Tibial nerve (tissue), 4 donors: ENCODE measurements around the gene STRA8. TPM values are rescaled to one million over a fixed set of nuclear protein-coding genes. Genes with fewer than 3 reads are reported as not detected.

Experiments
- DNase-seq, 2 donors: peaks; one replicate each; pipeline ENCODE4 v3.0.0-alpha.2; 2019; ENCODE audit warnings: low spot score in 2 of 2
- H3K27ac ChIP-seq, 4 donors: fragments of 200-600 bp; sonication (generic) in 3 of 4; one replicate each; pipeline ENCODE4 v1.5.1; 2017 to 2019; ENCODE audit warnings: mild to moderate bottlenecking in 1 of 4
- H3K27me3 ChIP-seq, 2 donors: fragments of 200-600 bp; sonication (generic) in 1 of 2; one replicate each; pipeline versions ENCODE4 v1.5.1 to v1.6.0; 2017 to 2019
- H3K36me3 ChIP-seq, 3 donors: fragments of 200-600 bp; sonication (generic); one replicate each; pipeline ENCODE4 v1.5.1; 2018 to 2019
- H3K4me1 ChIP-seq, 4 donors: fragments of 200-600 bp; sonication (generic) in 3 of 4; one replicate each; pipeline ENCODE4 v1.5.1; 2017 to 2019
- H3K4me3 ChIP-seq, 4 donors: fragments of 200-600 bp; sonication (generic) in 3 of 4; one replicate each; pipeline ENCODE4 v1.5.1; 2017 to 2019; ENCODE audit warnings: mild to moderate bottlenecking in 1 of 4, moderate library complexity in 1 of 4
- H3K9me3 ChIP-seq, 4 donors: fragments of 200-600 bp; sonication (generic) in 3 of 4; one replicate each; pipeline ENCODE4 v1.5.1; 2017 to 2019
- CTCF ChIP-seq, 5 experiments: fragments of 200-600 bp in 3 of 5; fragments of 450-650 bp in 2 of 5; sonication (generic) in 3 of 5; IDR thresholded peaks; one replicate each; pipeline ENCODE4 v1.5.1; 2016 to 2019; ENCODE audit warnings: antibody characterized with exemption in 5 of 5, mild to moderate bottlenecking in 3 of 5, moderate library complexity in 2 of 5
- EP300 ChIP-seq, 2 donors: sonication (generic); formaldehyde crosslinking; IDR thresholded peaks; one replicate each; pipeline ENCODE4 v1.6.1; 2017; ENCODE audit warnings: antibody characterized with exemption in 2 of 2, mild to moderate bottlenecking in 1 of 2
- POLR2A ChIP-seq, 2 donors: fragments of 450-650 bp; IDR thresholded peaks; one replicate each; pipeline ENCODE4 v1.6.1; 2017; ENCODE audit warnings: antibody characterized with exemption in 2 of 2, mild to moderate bottlenecking in 2 of 2, moderate library complexity in 2 of 2
- WGBS, 2 donors: methylation state at CpG; one replicate each; pipeline ENCODE4 v1.1.5; 2018; 5-methylcytosine and 5-hydroxymethylcytosine counted together
- total RNA-seq, 4 donors: library from RNA; depleted of rRNA; stranded (reverse); fragments of >200 nt; gene quantifications; one replicate each; pipeline ENCODE4 v1.1.0, GENCODE V29; 2016

The STRA8 gene
- total RNA-seq, 4 donors from 2014 or later: not detected

DNA sequence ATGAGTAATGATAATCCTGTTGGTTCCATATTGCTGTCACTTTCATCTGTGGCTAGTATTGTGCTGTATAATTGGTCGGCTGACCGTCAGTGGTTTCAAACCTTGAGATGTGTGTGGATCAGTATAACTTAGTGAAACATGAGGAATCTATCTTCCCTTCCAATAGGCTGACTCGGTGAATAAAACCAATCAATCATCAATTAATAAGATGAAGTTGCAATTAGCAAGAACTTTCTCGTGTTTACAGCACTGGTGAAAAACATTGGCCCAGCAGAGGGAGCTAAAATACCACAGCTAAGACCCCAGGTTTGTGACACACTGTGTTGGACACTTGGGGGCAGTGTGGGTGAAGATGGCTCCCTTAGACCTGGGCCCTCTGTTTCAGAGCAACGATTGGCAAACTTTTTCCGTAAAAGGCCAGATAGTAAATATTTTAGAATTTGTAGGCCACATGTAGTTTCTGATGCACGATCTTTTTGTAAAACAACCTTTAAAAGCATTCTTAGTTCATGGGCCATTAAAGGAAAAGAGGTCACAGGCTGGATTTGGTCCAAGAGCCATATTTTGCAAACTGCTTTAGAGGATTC is 47.8 kb downstream of the STRA8 start:
- H3K27me3 ChIP-seq: no peaks in the 10 kb centered on the region
- DNase-seq: peak; percentile 75 to 98
- no peak overlapping the region for H3K4me3 ChIP-seq
- TF ChIP-seq POLR2A (IDR thresholded peaks at IDR 0.05): no peak
- peak in 1 of 2 donors; percentile 37 for TF ChIP-seq EP300 (IDR thresholded peaks at IDR 0.05)
- peak; percentile 77 to 97 (median 93) for TF ChIP-seq CTCF (IDR thresholded peaks at IDR 0.05)
- no peaks in the 10 kb centered on the region for H3K9me3 ChIP-seq
- WGBS, 2 donors: 6% methylated on average over 7 of the region's 7 CpGs
- H3K36me3 ChIP-seq: no peaks in the 10 kb centered on the region
- peaks cover 0 to 16% (median 0%) of the 10 kb centered on the region in 4 donors for H3K4me1 ChIP-seq
- H3K27ac ChIP-seq: peak overlapping the region in 1 of 4 donors; percentile 23

- Histone ChIP-seq H3K36me3 (no peaks in the 10 kb centered on the region), H3K27me3 (no peaks in the 10 kb centered on the region), H3K9me3 (no peaks in the 10 kb centered on the region), H3K4me3 (no peak overlapping the region), H3K27ac (no peak overlapping the region), H3K4me1 (peaks cover 0 to 16% (median 0%) of the 10 kb centered on the region in 4 donors)
- no peak for TF ChIP-seq EP300 (IDR thresholded peaks at IDR 0.05)
- TF ChIP-seq POLR2A (IDR thresholded peaks at IDR 0.05): no peak
- TF ChIP-seq CTCF (IDR thresholded peaks at IDR 0.05): no peak
- WGBS, 2 donors: 75 to 76% methylated on average over 10 of the region's 10 CpGs
- DNase-seq: no peak
Observed at GRCh38 chr7:135282561-135283254, 49.1 kb downstream of the STRA8 start.

- TF ChIP-seq CTCF (IDR thresholded peaks at IDR 0.05) (no peak), EP300 (IDR thresholded peaks at IDR 0.05) (no peak), POLR2A (IDR thresholded peaks at IDR 0.05) (no peak)
Observed at GRCh38 chr7:135283959-135284638, 50.5 kb downstream of the STRA8 start.

GRCh38 chr7:135285547-135286233 is 52.1 kb downstream of the STRA8 start:
- no peaks in the 10 kb centered on the region for H3K9me3 ChIP-seq
- no peak overlapping the region for H3K4me3 ChIP-seq
- no peak for TF ChIP-seq EP300 (IDR thresholded peaks at IDR 0.05)
- TF ChIP-seq CTCF (IDR thresholded peaks at IDR 0.05): no peak
- TF ChIP-seq POLR2A (IDR thresholded peaks at IDR 0.05): no peak
- H3K27me3 ChIP-seq: no peaks in the 10 kb centered on the region
- peaks cover 0 to 16% (median 0%) of the 10 kb centered on the region in 4 donors for H3K4me1 ChIP-seq
- 69 to 75% methylated on average over 5 of the region's 5 CpGs for WGBS, 2 donors
- H3K27ac ChIP-seq: no peak overlapping the region
- DNase-seq: no peak
- no peaks in the 10 kb centered on the region for H3K36me3 ChIP-seq

More at GRCh38 chr7:135283959-135284638, 50.5 kb downstream of the STRA8 start:
- no peaks in the 10 kb centered on the region for H3K9me3 ChIP-seq
- no peak for DNase-seq
- H3K36me3 ChIP-seq: no peaks in the 10 kb centered on the region
- H3K4me1 ChIP-seq: peaks cover 0 to 16% (median 0%) of the 10 kb centered on the region in 4 donors
- no peak overlapping the region for H3K4me3 ChIP-seq
- H3K27me3 ChIP-seq: no peaks in the 10 kb centered on the region
- 76 to 90% methylated on average over 4 of the region's 4 CpGs for WGBS, 2 donors
- no peak overlapping the region for H3K27ac ChIP-seq
